Measurements from ENCODE around the gene KCNAB1.
A peak's percentile ranks its signal among the peaks of the same experiment; 100 is the strongest.

Gene KCNAB1

GRCh38 chr3:156163848-156164247, 43.5 kb downstream of the KCNAB1 start:
- TF ChIP-seq CTCF (IDR thresholded peaks at IDR 0.05; ENCODE audit: low read length, missing control alignments), result no peak
- no peak for DNase-seq (ENCODE audit: low read depth)
- no peak overlapping the region for H3K4me3 ChIP-seq (replicated peaks; ENCODE audit: low read depth, low read length)

- DNase-seq (ENCODE audit: low read depth), result no peak
- no peak for TF ChIP-seq CTCF (IDR thresholded peaks at IDR 0.05; ENCODE audit: low read length, missing control alignments)
- H3K4me3 ChIP-seq (replicated peaks; ENCODE audit: low read depth, low read length), result no peak overlapping the region
These were observed 46.4 kb downstream of the KCNAB1 start for GRCh38 chr3:156166808-156167207.

- DNase-seq (ENCODE audit: low read depth), result no peak
- TF ChIP-seq CTCF (IDR thresholded peaks at IDR 0.05; ENCODE audit: low read length, missing control alignments), result no peak
- no peak overlapping the region for H3K4me3 ChIP-seq (replicated peaks; ENCODE audit: low read depth, low read length)
These were observed 50.2 kb downstream of the KCNAB1 start for GRCh38 chr3:156170571-156170970.

- TF ChIP-seq CTCF (IDR thresholded peaks at IDR 0.05; ENCODE audit: low read length, missing control alignments), result no peak
- H3K4me3 ChIP-seq (replicated peaks; ENCODE audit: low read depth, low read length), result no peak overlapping the region
- no peak for DNase-seq (ENCODE audit: low read depth)
These were observed 51.2 kb downstream of the KCNAB1 start for GRCh38 chr3:156171281-156172267.

GRCh38 chr3:156172536-156172935, 52.2 kb downstream of the KCNAB1 start:
- TF ChIP-seq CTCF (IDR thresholded peaks at IDR 0.05; ENCODE audit: low read length, missing control alignments), result no peak
- DNase-seq (ENCODE audit: low read depth), result no peak
- H3K4me3 ChIP-seq (replicated peaks; ENCODE audit: low read depth, low read length), result no peak overlapping the region

- peak; percentile 54 for TF ChIP-seq CTCF (IDR thresholded peaks at IDR 0.05; ENCODE audit: low read length, missing control alignments)
- peak; percentile 76 for DNase-seq (ENCODE audit: low read depth)
These were observed 54.0 kb downstream of the KCNAB1 start for GRCh38 chr3:156174229-156174847.

More at GRCh38 chr3:156174229-156174847, 54.0 kb downstream of the KCNAB1 start:
- H3K4me3 ChIP-seq (replicated peaks; ENCODE audit: low read depth, low read length), result no peak overlapping the region
